A549 treated with AZD2906 at 1 μM for 4 hours (cell line): ENCODE measurements around the gene FAM72A. TPM values are rescaled to one million over a fixed set of nuclear protein-coding genes. Genes with fewer than 3 reads are reported as not detected.

Source experiments
- total RNA-seq: library from RNA; stranded (reverse); fragments of 200-300 nt; extraction: Qiagen RNA extraction; gene quantifications from 5 replicates; pipeline ENCODE4 v1.2.3, GENCODE V29; 2022

FAM72A gene
- total RNA-seq, result 9.9 to 10.3 TPM (median 10.2 TPM) in 5 replicates

DNA sequence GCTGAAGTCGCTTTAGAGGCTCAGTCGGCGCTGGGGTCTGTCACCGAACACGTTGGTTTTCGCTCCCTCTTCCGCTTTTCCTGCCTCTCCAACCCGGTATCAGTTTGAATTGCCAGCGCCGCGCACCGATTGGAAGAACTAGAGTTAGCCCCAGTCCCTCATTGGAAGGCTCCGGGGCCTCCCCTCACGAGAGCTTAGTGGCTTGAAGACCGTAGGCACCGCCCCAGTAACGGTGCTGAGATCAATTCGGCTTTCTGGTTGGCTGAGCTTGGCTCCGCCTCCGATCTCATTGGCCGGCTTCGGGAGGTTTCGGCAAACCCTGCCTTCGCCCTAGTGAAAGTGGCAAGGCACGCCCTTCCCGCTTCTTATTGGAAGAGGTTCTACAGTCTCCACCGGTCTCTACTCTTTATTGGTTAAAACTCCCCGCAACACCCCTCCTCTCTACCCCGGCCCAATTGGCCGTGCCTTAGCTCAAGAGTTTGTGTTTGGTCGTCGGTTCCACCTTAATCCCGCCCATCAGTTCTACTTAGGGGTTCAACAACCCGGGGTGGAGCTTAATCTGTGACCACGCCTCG is at the start of gene FAM72A:
Gene FAM72A (minus strand): TSS at position 51 of the 575 bp plus-strand sequence. CDS start 814 bp downstream, outside the sequence.

DNA sequence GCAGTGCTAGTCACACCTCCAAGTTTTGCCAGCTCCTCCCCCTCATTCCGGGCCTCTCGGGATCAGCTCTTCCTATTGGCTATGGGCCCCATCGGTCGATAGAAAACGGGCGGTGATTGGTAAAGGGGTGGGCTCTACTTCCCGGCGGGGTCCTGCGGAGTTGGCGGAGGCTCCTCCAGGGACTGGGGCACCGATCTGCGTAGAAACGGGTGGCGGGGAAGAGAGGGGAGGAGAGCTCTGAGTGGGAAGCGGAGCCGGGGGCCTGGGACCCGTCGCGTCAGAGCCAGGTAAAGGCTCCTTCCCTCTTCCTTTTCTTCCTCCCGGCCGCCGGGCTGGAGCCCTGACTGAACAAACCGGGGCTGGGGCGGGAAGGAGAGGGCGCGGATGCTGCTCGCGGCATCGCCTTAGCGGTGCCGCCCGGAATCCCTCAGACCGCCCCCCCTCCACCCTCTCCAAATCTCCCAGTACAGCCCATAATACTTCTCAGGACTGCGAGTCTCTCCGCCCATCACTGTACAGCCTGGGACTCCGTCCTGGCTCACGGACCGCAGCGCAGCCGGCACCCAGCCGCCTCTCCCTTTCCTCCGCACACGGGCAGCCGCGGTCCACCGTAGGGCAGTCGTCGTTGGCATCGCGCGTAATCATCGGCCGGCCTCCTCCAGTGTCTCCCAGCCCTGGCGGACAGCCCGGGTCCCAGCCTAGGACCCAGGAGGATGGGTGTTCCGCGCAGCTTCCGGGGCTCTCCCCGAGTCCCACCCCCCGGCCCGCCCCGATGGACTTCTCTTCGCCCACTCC is 922 bp upstream of the FAM72A start, which contains the start of gene SRGAP2:
Gene SRGAP2 (plus strand): TSS at position 178 of the 795 bp plus-strand sequence. CDS start 2,430 bp downstream, outside the sequence.

Other genes starting within 250 kb of the FAM72A start
- 0.91 to 1.6 TPM (median 1.1 TPM) in 5 replicates for gene RAB7B, start 199.4 kb downstream of the FAM72A start, total RNA-seq
- 0.05 to 0.14 TPM (median 0.06 TPM) in 4 of 5 replicates, not detected in the other for gene CTSE, start 178.9 kb downstream of the FAM72A start, total RNA-seq
- not detected in 5 replicates for gene RHEX, start 149.7 kb downstream of the FAM72A start, total RNA-seq
- not detected in 5 replicates for gene AVPR1B, start 85.5 kb downstream of the FAM72A start, total RNA-seq
- gene SRGAP2, start 702 bp upstream of the FAM72A start, total RNA-seq, result 25.2 to 30.9 TPM (median 29.9 TPM) in 5 replicates